RPMI8226 (cell line): ENCODE measurements around the gene AFF2.

Experiments
- DNase-seq: peaks from one replicate; pipeline ENCODE4 v3.0.0-alpha.2; 2015

Gene AFF2

DNA sequence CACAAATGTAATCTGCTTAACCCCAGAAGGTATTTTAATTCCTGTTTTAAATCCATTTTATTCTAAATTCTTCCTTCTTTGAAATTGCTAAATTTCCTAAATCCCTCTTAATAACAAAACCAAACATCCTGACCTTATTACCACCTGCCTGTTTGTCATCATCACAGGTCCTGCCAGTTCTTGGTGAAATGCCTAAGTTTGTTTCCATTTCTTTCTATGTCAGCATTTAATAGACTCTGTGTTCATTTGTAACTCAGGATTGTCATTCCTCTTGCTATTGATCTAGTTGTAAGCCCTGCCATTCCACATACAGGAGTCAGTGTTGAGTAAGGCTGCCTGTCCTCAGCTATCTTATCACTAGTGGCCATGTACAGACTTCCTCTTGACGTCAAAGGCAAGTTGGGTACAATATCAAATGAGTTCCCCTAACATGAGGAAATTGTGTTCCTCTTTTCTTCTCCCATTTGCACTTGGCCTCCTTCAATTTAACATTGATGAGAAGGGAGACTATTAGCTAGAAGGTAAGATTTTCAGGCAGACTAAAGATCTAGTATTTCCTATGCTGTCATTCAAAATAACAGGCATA lies 440.1 kb downstream of the AFF2 start:
- no peak for DNase-seq

DNA sequence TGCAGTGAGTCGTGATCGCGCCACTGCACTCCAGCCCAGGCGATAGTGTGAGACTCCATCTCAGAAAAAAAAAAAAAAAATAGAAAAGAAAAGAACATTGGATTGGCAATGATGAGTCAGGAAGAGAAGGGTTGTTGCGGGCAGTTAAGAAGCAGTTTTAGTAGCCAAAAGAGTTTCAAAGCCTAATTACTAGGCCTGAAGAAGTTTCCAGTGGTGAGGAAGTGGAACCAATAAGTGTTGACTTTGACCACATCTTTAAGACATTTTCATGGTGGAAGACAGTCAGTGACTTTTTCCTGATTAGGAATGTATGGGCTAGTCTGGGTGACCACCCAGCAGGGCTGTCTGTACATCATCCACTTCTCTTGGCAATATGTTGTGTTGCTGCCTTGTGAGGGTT lies 442.3 kb downstream of the AFF2 start:
- DNase-seq = no peak

DNA sequence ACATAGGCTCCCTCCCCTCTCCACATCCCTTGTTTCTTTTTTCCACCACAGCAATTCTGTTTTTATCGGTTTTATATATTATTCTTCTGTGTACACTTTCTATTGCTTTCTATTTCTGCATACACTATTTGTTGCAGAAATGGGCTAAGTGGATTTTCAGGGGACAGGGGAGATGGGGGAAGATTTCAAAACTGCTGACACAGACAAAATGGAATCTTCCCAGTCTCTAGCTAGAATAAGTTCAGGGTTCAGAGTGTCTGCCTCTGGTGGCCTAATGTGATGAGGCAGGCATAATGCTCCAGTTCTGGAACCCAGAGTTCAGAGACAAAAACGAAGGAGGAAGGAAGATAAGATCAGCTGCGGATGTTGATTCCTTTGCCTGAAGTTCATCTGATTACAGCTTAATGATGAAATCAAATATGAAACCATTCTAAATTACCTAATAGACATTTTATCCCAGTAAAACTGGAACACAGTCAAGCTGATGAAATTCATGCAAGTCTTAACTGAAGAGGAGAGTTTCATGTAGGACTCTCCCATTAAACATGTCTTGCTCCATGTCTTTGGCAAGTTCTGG lies 447.1 kb downstream of the AFF2 start:
- no peak for DNase-seq

DNA sequence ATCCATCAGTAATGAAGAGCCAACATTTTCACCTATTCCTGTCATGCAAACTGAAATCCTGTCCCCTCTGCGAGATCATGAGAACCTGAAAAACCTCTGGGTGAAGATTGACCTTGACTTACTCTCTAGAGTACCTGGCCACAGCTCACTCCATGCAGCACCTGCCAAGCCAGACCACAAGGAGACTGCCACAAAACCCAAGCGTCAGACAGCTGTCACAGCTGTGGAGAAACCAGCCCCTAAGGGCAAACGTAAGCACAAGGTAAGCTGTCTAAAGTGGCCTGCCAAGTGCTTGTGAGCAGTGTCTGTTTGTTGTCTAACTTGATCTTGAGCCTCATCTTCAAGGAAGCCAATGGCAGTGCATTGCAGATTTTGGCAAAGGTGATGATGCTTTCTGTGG lies 455.9 kb downstream of the AFF2 start:
- no peak for DNase-seq

DNA sequence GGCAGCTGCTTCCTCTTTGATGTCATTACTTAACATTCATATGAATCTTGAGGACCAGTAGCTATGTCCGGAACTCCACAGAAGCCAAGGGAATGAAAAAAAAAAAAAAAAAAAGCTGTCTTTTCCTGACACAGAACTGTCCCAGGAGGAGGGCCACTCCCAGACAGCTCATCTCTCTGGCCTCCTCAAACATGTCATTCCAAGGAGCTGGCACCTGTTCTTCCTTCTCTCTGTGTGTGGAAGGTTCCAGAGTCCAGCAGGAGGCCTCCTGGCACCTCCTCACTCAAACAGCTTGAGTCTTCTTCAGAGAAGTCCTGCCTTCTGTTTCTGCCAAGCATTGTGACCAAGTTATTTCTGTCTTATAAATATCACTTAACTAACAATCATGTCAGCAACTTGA lies 458.5 kb downstream of the AFF2 start:
- no peak for DNase-seq

DNA sequence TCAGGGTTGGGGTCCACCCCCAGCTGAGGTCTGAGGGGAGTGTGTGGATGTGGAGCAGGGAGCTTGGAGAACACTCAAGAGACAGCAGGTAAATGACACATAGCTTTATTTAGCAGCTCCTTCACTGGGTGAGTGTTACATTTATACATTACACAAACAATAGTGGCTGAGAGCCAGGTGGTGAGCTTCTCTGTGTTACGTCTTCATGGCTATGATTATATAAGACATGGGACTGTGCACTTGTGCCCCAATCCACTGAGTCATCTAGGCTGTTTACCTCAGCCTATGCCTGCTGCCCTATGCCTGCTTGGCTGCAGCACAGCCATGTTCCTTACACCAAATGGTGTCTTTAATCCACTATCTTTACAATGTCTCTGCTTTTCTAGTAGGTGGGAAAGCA lies 459.6 kb downstream of the AFF2 start:
- DNase-seq = no peak

DNA sequence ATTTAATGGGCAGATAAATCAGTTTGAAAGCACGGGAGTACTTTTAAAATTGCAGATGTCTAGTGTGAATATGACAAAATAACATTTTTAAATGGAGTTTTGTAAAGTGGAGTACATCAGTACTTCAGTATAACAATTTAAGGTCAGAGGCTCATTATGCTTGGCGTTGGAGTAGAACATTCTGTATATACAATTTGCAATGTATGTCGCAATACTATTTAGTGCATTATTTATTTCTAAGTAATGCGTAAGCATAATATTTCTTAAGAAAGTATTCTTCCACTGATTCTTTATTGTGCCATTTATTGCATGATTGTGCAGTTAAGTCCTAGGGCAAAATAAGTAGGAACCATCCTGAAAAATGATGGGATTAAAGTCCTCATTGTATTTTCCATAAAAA lies 461.6 kb downstream of the AFF2 start:
- DNase-seq = no peak

DNA sequence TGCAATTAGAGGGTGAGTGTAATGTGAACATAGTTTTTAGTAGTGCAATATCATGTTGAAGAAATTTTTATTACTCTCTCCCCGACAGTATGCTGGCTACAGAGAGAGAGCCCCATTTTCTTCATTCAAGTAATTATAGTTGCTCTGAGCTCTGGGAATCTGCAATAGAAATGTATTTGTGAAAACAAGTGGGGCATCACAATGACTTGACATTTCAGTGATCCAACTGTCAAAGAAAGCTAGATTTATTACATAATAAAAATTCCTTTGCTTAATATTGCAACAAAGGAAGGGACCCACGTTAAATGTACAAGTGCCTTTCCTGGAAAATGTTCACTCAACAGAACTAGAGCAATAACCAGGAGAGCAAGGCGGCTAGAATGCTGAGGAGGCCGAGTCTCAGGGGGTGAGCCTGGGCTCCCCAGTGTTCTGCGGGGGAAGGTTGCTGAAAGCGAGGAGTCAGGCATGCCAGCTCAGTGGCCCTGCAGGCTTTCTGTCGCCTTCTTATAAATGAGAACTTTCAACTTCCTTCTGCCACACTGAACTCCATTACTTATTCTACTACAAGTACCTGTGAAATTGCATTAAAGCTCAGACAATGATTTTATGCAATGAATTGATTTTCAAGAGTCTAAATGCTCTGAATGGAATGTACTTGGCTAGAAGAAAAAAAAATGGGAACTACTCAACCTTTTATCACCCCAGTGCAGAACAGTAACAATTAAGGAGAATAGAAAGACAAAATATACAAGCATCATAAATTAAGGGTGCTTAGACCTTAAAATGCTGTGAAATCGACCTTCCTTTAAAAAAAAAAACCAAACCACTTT lies 476.4 kb downstream of the AFF2 start:
- no peak for DNase-seq

DNA sequence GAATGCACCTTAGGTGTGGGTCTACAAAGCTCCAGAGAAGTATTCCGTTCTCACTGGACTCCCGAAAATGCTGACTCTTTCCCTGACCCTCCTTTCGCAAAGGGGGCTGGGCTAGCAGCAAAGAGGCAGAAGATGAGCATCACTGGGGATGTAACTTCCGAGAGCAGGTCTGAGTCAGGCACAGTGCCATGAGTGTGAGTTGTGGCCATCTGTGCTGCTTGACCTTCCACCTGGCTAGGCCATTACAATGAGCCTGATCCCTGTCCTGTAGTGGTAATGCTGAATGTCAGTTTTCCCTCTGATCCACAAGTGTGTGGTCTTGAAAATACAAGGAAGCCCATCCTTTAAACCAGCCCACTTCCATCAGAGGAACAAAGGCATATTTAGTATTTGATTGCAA lies 479.4 kb downstream of the AFF2 start:
- no peak for DNase-seq

DNA sequence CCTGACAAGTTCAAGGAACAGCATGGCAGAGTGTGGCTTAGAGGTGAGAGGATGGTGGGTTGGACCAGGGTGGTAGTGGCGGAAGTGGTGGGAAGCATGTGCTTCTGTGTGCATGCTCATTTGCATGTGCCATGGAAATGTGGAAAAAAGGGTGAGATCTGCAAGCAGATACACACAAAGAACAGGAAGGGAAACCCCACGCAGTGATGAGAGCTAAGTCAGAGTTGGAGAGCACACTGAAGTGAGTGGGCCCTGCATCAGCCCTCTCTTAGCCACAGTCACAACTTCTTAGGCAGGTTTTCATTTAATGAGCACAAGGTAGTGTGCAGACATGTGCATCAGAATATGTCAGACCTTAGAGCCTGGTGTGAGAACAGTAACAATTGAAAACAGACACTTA lies 483.8 kb downstream of the AFF2 start:
- DNase-seq = no peak

DNA sequence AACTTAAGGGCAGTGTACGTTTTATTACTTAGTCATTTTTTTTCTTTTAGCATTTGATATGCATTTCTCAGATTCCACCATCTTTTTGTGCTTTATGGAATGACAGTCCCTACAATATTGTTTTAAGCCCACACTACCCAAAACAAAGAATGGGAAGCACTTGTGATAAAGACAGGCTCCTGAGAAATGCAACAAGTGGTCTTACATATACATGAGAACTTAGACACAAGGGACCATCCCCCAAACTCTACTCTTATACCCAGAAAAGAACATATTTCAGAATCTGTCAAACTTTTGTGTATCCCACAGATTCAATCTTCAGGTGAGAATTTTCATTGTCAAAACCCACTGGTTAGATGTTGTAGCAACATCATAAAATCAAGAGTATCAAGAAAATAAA lies 491.1 kb downstream of the AFF2 start:
- no peak for DNase-seq

DNA sequence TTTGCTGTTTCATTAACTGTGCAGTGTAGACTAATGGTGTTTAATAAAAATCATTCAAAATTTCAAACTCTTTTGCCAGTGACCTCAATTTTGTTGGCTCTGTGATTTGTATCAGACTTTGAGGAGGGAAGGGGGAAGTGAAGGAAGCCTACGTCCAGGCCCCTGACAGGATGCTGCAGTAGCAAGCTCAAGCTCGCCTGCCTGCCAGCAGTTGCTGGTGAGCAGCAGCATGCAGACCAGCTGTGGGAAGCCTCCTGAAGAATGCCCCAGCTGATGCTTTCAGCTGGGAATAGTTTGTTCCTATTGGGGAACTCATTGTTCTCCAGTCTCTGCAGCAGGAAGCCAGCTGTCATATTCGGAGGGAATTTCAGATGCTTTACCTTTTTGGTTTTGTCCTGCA lies 495.2 kb downstream of the AFF2 start:
- no peak for DNase-seq

DNA sequence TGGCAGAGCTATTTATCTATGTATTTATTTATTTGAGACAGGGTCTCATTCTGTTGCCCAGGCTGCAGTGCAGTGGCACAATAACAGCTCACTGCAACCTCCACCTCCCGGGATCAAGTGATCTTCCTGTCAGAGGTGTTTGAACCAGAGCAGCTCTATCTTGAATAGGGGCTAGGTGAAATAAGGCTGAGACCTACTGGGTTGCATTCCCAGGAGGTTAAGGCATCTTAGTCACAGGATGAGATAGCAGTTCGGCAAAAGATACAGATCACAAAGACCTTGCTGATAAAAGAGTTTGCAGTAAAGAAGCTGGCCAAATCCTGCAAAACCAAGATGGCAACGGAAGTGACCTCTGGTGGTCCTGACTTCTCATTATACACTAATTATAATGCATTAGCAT lies 501.9 kb downstream of the AFF2 start:
- no peak for DNase-seq

DNA sequence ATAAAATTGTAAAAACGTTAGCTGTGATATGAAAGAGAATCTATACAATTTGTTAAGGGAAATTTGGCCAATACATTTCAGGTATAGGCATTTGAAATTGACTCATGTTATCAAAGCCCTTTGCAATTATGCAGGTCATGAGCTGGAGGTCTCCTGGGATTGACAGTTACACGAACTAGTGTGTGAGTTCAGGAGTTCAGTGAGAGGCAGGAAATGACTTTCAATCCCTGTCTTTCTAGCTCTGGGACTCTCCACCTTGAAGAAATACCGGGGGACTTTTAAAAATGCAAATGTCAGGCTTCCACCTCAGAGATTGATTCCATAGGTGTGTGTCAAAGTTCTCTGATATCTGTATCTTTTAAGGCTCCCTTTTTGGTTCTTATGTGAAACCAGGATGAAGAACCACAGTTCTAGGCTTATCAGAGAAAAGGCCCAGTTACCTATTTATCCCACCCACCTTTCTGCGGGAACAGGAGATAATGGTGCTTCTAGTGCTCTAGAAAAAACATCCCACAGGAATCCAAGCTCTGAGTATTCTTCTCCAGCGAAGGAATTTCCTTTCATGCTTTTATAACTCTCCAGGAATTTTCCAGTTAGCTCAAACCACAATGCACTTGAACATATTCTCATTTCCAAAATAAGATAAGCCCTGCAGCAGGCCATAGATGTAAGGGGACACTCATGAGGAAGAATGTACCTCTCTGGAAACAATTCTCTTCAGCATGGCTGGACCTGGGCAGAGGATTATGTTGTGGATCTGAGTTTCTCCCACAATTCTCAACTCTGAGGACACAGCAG lies 503.6 kb downstream of the AFF2 start:
- DNase-seq = no peak

DNA sequence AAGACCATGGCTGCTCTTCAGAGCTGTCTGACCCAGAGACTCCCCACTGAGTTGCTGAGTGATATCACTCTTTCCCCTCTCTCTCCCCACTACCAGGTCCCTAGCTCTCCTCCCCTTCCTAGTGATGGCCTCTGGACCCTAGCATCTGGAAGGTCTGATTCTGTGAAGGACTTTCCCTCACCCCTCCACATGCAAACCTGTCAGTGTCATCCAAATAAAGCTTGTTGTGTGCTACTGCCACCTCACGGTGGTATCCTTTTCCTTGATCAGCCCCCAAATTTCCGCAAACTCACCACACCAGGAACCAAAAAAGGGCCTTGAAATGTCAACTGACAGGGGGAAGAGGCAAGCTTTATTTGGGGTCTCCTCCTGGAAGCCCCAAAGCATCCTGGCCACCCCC lies 504.5 kb downstream of the AFF2 start:
- DNase-seq = no peak

DNA sequence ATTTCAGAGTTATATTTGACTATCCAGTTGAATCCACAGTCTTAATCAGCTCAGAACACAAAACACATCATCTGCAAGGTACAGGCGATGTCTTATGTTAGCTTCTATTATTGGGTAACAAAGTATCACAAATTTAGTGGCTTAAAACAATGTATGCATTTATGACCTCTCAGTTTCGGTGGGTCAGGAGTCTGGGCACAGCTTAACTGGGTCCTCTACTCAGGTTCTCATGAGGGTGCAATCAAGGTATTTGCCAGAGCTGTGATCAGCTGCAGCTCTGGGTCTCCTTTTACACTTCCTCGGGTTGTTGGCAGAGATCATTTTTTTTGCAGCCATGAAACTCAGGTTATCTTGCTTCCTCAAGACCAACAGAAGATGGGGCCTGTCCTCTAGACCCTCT lies 505.8 kb downstream of the AFF2 start:
- DNase-seq = no peak

DNA sequence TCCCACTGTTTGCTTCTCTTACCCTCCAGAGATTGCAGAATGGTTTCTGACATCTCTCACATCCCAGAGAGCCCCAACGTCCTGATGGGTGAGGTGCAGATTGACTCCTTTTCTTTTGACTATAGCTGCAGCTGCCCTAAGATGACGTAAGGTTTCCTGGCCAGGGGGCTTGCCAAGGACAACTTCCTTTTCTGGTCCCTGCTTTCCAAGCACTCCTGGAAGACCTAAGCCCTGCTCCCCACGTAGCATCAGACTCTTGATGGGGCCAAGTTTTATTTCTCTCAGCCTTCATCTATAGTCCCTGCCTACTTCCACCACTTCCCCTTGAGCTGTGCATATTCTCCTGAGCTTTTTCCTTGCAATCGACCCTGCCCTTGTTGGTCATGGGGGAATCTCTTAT lies 507.0 kb downstream of the AFF2 start:
- no peak for DNase-seq

DNA sequence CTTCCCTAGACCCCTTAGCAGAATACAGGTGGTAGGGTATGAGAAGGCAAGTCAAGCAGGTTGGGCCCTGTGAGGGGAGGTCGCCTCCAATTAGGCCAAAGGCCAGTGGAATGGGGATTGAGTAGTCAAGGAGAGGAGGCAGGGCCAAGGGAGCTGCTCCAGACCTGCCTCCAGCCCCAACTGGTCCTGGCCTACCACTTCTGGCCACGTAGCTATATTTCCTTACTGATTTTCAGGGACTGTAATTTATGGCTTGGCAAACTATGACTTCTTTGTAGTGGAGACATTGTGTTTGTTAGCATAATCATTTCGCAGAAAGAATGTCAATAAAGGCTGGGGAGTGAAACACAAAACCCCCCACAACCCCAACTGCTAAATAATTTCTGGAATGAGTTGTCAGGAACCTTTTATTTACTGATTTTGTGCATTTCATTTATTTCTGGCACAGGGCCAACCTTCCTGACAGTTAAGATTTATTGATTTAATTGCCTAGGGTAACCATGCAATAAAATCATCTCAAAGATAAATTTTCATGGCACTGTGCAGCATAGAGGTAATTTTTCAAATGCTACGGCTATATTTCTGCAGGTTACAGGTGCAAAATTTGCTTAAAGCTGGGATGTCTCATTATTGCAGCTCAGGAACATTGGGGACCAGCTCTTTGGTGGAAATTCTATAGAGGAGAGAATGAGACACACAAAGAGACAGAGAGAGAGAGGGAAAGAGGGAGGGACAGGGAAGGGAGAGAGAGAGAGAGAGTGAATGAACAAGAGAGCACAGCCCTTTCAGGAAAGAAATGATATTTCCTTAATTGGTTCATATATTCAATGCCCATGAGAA lies 509.8 kb downstream of the AFF2 start:
- no peak for DNase-seq

DNA sequence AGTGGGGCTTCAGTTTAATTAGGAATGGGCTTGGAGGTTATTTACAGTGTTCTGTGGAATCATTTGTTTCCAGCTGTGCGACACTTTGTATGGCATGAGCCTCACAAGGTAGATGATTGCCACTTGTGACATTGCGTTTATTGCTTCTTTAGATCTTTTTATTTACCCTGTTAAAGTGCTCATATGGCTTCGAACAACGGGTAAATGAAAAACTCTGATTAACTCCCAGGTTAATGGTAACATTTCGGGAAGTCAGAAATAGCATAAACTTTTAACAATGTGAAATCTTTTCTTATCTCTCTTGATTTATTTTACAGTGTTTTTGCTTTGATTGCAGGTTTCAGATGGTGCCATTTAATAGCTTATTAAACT lies 510.4 kb downstream of the AFF2 start:
- DNase-seq = no peak

DNA sequence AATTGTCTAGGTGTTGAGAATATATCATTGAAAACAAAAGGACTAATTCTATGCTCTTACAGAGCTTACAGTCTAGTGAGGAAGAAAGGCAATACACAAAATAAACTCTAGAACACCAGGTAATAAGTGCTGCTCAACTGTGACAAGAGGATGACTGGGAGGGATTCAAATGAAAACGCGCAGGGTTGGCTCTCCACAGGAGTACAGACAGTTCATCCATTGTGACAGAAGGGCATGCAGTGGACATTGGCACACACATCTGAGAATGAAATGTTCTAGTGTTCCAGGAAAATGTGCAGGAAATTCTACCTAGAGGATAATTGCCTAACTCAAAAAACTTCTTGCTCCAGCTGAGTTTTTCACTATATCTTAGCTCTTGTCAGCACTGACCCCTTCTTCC lies 512.7 kb downstream of the AFF2 start:
- no peak for DNase-seq

DNA sequence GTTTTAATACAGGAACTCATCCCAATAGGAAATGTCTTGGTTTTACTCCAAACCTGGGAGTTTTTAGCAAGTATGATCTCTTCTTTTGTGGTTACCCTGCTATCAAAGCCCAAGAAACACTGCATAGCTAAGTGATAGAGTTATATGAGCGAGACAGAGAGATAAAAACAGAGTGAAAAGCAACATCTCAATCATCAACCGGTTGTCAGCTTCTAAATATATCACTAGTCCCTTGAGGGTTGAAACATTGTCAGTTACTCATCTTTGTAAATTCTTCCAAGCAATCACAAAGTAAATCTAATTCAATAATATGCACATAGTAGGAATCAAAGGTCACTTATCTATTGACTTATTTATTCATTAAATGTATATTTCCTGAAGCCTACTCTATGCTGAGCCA lies 520.7 kb downstream of the AFF2 start:
- DNase-seq = no peak

DNA sequence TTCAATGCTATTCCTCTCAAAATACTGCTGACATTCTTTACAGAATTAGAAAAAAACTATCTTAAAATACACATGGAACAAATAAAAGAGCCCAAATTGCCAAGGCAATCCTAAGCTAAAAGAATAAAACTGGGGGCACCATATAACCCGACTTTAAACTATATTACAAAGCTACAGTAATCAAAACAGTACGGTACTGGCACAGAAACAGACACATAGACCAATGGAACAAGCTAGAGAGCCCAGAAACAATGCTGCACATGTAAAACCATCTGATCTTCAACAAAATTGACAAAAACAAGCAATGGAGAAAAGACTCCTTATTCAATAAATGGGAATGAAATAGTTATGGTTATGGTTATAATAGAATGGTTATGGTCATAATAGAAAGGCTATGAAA lies 522.1 kb downstream of the AFF2 start:
- no peak for DNase-seq

DNA sequence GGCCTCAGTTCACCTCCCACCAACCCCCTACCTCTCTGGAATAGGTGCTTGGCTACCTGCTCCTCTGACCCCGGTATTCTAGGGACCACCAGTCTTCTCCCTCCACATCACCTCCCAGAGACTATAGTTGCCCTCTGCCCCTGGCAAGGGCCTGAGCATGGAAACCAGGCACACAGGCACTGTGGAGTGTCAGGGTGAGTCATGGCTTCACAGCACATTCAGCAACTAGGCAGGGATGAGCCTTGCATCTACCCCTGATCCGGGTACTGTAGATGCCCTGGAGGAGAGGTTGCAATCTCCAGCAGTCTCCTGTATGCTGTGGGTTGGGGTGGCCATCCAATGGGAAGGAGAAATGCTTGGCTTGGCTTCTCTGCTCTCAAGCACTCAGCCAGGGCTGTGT lies 532.0 kb downstream of the AFF2 start:
- DNase-seq = no peak
